Adrenal gland (tissue), 12 donors: Measurements from ENCODE around the gene NME2. TPM values are rescaled to one million over a fixed set of nuclear protein-coding genes. Genes with fewer than 3 reads are reported as not detected.
A peak's percentile ranks its signal among the peaks of the same experiment; 100 is the strongest.

Source experiments
- DNase-seq, 7 donors: peaks; one replicate each; pipeline ENCODE4 v3.0.0-alpha.2; 2019 to 2020
- H3K27ac ChIP-seq, 5 donors: fragments of 200-600 bp; sonication (generic) in 4 of 5; 1 replicate in 3 of 5; 2 replicates in 2 of 5; pipeline versions ENCODE4 v1.5.1 to v1.8.0; 2016 to 2020; ENCODE audit warnings: mild to moderate bottlenecking in 1 of 5
- H3K27me3 ChIP-seq: fragments of 200-600 bp; 2 replicates; pipeline ENCODE4 v1.8.0; 2021
- H3K36me3 ChIP-seq, 2 donors: fragments of 200-600 bp; replicated peaks in 1 of 2; 1 replicate in 1 of 2; 2 replicates in 1 of 2; pipeline versions ENCODE4 v1.5.1 to v1.8.0; 2018 to 2022
- H3K4me1 ChIP-seq, 2 donors: fragments of 200-600 bp; replicated peaks in 1 of 2; 1 replicate in 1 of 2; 2 replicates in 1 of 2; pipeline versions ENCODE4 v1.5.1 to v1.8.0; 2018 to 2021
- H3K4me3 ChIP-seq, 4 donors: fragments of 200-600 bp; sonication (generic) in 3 of 4; one replicate each; pipeline ENCODE4 v1.5.1; 2016 to 2018
- H3K9me3 ChIP-seq, 3 donors: fragments of 200-600 bp; sonication (generic) in 1 of 3; replicated peaks in 1 of 3; 1 replicate in 2 of 3; 2 replicates in 1 of 3; pipeline versions ENCODE4 v1.5.1 to v1.8.0; 2016 to 2021
- POLR2A ChIP-seq, 2 donors: fragments of 450-650 bp; IDR thresholded peaks; one replicate each; pipeline ENCODE4 v1.6.1; 2017; ENCODE audit warnings: antibody characterized with exemption in 2 of 2, mild to moderate bottlenecking in 2 of 2, moderate library complexity in 1 of 2
- WGBS, 4 donors: extraction: QIAGEN DNeasy Blood & Tissue Kit in 2 of 4; methylation state at CpG; one replicate each; pipeline versions ENCODE4 v1.1.5 to v1.1.7; 2013 to 2017; 5-methylcytosine and 5-hydroxymethylcytosine counted together
- intact Hi-C, 2 donors: fragments of 100-400 bp; cut with DNase I; formaldehyde crosslinking; loops; one replicate each; pipeline versions ENCODE4 v1.14.1 to v1.15.0; 2022 to 2023
- polyA plus RNA-seq, 3 donors: library from polyadenylated mRNA; stranded (reverse); fragments of 200-250 nt in 2 of 3; fragments of 350-450 nt in 1 of 3; fragmentation: Illumina TruSeq in 1 of 3; extraction: RNeasy Lipid Tissue Mini Kit (QIAGEN cat#74804) in 1 of 3; gene quantifications; one replicate each; pipeline ENCODE4 v1.2.3, GENCODE V29; 2013 to 2014
- total RNA-seq, 9 donors: library from RNA; depleted of rRNA in 4 of 9; stranded (reverse); fragments of >200 nt in 4 of 9; fragments of 120-200 nt in 1 of 9; fragmentation: NEBNext Ultra II Directional in 1 of 9; extraction: Animal tissue kit (Norgen Biotek cat#: 25700) in 1 of 9; gene quantifications; one replicate each; pipeline versions ENCODE4 v1.1.0 to v1.2.4, GENCODE V29; 2013 to 2023
- TF ChIP-seq, protein P1 (sequence below), 6 experiments: fragments of 450-650 bp in 4 of 6; fragments of 200-600 bp in 2 of 6; sonication (generic) in 1 of 6; IDR thresholded peaks; 1 replicate in 5 of 6; 2 replicates in 1 of 6; pipeline versions ENCODE4 v1.5.1 to v1.8.0; 2016 to 2021; ENCODE audit warnings: antibody characterized with exemption in 6 of 6, mild to moderate bottlenecking in 2 of 6, moderate library complexity in 1 of 6
- donor health status: healthy with polysubstance abuse.
- donor health status: Bipolar disorder and iron deficiency.
- donor health status: DM: yes; HTN: yes; CAD: no.
- donor health status: DM: no; HTN: no; CAD: no.
- donor health status: DM: no; HTN: no; CAD: no.
- donor health status: DM: yes; HTN: yes; CAD: no.

NME2 gene
- total and polyA plus RNA-seq, 12 donors, result 271 to 644 (median 404) TPM

DNA sequence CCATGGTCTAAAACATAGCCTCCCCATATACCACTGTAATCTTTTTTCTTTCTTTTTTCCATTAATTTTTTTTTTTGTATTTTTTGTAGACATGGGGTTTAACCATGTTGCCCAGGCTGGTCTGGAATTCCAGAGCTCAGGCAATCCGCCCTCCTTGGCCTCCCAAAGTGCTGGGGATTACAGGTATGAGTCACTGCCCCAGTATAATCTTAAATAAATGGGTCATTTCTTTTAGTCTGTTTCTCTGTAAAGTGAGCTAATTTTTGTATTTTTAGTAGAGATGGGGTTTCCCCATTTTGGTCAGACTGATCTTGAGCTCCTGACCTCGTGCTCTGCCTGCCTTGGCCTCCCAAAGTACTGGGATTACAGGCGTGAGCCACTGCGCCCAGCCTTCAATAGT, 18.6 kb upstream of the NME2 start:
- Histone ChIP-seq H3K27ac (peak overlapping the region in 2 of 5 donors; percentile 17 to 49), H3K4me1 (peaks cover 0 to 4% of the 10 kb centered on the region in 2 donors), H3K9me3 (no peaks in the 10 kb centered on the region), H3K4me3 (no peak overlapping the region), H3K27me3 (no peaks in the 10 kb centered on the region), H3K36me3 (no peaks in the 10 kb centered on the region)
- peak in 2 of 7 donors; percentile 16 to 22 for DNase-seq
- intact Hi-C loops, result loop anchor here in 1 of 2 donors (10.0 kb wide), 1 partner anchor 143 kb away; no protein-coding TSS in a partner anchor
- TF ChIP-seq POLR2A (IDR thresholded peaks at IDR 0.05), result no peak
- TF ChIP-seq, protein P1, sequence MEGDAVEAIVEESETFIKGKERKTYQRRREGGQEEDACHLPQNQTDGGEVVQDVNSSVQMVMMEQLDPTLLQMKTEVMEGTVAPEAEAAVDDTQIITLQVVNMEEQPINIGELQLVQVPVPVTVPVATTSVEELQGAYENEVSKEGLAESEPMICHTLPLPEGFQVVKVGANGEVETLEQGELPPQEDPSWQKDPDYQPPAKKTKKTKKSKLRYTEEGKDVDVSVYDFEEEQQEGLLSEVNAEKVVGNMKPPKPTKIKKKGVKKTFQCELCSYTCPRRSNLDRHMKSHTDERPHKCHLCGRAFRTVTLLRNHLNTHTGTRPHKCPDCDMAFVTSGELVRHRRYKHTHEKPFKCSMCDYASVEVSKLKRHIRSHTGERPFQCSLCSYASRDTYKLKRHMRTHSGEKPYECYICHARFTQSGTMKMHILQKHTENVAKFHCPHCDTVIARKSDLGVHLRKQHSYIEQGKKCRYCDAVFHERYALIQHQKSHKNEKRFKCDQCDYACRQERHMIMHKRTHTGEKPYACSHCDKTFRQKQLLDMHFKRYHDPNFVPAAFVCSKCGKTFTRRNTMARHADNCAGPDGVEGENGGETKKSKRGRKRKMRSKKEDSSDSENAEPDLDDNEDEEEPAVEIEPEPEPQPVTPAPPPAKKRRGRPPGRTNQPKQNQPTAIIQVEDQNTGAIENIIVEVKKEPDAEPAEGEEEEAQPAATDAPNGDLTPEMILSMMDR (IDR thresholded peaks at IDR 0.05), result no peak
- 44 to 60% (median 57%) methylated on average over 4 of the region's 4 CpGs for WGBS, 4 donors

DNA sequence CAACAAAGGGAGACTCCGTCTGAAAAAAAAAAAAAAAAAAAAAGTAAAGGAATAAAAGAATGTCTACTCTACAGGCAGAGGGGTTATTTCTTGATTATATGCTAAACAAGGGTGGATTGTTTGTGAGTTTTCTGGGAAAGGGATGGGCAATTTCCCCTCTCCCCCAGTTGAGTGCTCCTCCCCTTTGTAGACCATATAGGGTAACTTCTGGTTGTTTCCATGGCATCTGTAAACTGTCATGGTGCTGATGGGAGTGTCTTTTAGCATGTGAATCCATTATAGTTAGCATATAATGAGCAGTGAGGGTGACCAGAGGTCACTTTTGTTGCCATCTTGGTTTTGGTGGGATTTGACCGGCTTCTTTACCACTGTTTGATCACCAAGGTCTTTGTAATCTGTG, 17.0 kb upstream of the NME2 start:
- no peak for TF ChIP-seq POLR2A (IDR thresholded peaks at IDR 0.05)
- TF ChIP-seq, protein P1 (IDR thresholded peaks at IDR 0.05), result no peak
- H3K36me3 ChIP-seq, result no peaks in the 10 kb centered on the region
- H3K4me3 ChIP-seq, result no peak overlapping the region
- no peaks in the 10 kb centered on the region for H3K27me3 ChIP-seq
- H3K27ac ChIP-seq, result no peak overlapping the region
- no peak for DNase-seq
- 75 to 97% (median 85%) methylated on average over 2 of the region's 2 CpGs for WGBS, 4 donors
- intact Hi-C loops, result loop anchor here in 1 of 2 donors (10.0 kb wide), 1 partner anchor 144 kb away; no protein-coding TSS in a partner anchor
- H3K4me1 ChIP-seq, result peaks cover 3 to 10% of the 10 kb centered on the region in 2 donors
- H3K9me3 ChIP-seq, result no peaks in the 10 kb centered on the region

DNA sequence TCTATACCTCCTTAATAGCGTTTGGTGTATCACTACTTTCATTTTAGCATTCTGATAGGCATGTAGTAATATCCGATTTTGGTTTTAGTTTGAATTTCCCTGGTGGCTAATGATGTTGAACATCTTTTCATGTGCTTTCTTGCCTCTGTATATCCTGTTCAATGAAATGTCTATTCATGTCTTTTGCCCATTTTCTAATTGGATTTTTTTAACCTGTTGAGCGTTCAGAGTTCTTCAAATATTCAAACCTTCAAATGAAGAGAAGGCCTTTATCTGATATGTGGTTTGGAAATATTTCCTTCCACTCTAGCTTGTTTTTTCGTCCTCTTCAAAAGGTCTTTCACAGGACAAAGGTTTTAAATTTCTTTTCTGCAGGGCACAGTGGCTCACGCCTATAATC, 15.3 kb upstream of the NME2 start:
- 77 to 93% (median 83%) methylated on average over 5 of the region's 5 CpGs for WGBS, 4 donors
- no peaks in the 10 kb centered on the region for H3K9me3 ChIP-seq
- no peak overlapping the region for H3K27ac ChIP-seq
- peaks cover 7 to 19% of the 10 kb centered on the region in 2 donors for H3K4me1 ChIP-seq
- TF ChIP-seq POLR2A (IDR thresholded peaks at IDR 0.05), result no peak
- TF ChIP-seq, protein P1 (IDR thresholded peaks at IDR 0.05), result no peak
- H3K4me3 ChIP-seq, result no peak overlapping the region
- no peaks in the 10 kb centered on the region for H3K36me3 ChIP-seq
- intact Hi-C loops, result loop anchor here in 1 of 2 donors (5.0 kb wide), 1 partner anchor 149 kb away; no protein-coding TSS in a partner anchor
- H3K27me3 ChIP-seq, result no peaks in the 10 kb centered on the region
- DNase-seq, result no peak

GRCh38 chr17:51152766-51153209, 13.4 kb upstream of the NME2 start:
- peak overlapping the region; percentile 51 to 93 (median 90) for H3K27ac ChIP-seq
- DNase-seq, result peak in 3 of 7 donors; percentile 11 to 40 (median 40)
- peak overlapping the region in 2 of 4 donors; percentile 22 to 87 for H3K4me3 ChIP-seq
- no peaks in the 10 kb centered on the region for H3K9me3 ChIP-seq
- intact Hi-C loops, result loop anchor here in 1 of 2 donors (5.0 kb wide), 1 partner anchor 150 kb away; no protein-coding TSS in a partner anchor
- 12 to 17% (median 14%) methylated on average over 8 of the region's 8 CpGs for WGBS, 4 donors
- peaks cover 7 to 19% of the 10 kb centered on the region in 2 donors for H3K4me1 ChIP-seq
- peaks cover 0 to 5% of the 10 kb centered on the region in 2 donors for H3K36me3 ChIP-seq
- no peak for TF ChIP-seq POLR2A (IDR thresholded peaks at IDR 0.05)
- TF ChIP-seq, protein P1 (IDR thresholded peaks at IDR 0.05), result no peak
- H3K27me3 ChIP-seq, result no peaks in the 10 kb centered on the region
